Smooth muscle cell (in vitro differentiated cells): ENCODE measurements around the gene CDH8. TPM values are rescaled to one million over a fixed set of nuclear protein-coding genes. Genes with fewer than 3 reads are reported as not detected.

Experiments used
- DNase-seq: peaks from one replicate; lab custom pipeline; 2025; ENCODE audit not compliant: unreplicated experiment; lab: John Stamatoyannopoulos, UW
- H2AFZ ChIP-seq: fragments of 200-600 bp; sonication (generic); 2 replicates; pipeline ENCODE4 v1.6.0; 2016; ENCODE audit warnings: antibody characterized with exemption, low read depth, mild to moderate bottlenecking
- H3F3A ChIP-seq: fragments of 200-600 bp; sonication (generic); 2 replicates; pipeline ENCODE4 v1.6.0; 2017; ENCODE audit warnings: antibody characterized with exemption, low read depth
- H3K27ac ChIP-seq: fragments of 200-600 bp; sonication (generic); 2 replicates; pipeline ENCODE4 v1.5.1; 2016; ENCODE audit warnings: low read depth, mild to moderate bottlenecking
- H3K27me3 ChIP-seq: fragments of 200-600 bp; sonication (generic); 2 replicates; pipeline ENCODE4 v1.6.1; 2016; ENCODE audit warnings: low read depth, mild to moderate bottlenecking
- H3K36me3 ChIP-seq: fragments of 200-600 bp; sonication (generic); 2 replicates; pipeline ENCODE4 v1.5.1; 2016; ENCODE audit warnings: low read depth
- H3K4me1 ChIP-seq: fragments of 200-600 bp; sonication (generic); 2 replicates; pipeline ENCODE4 v1.5.1; 2016; ENCODE audit warnings: low read depth
- H3K4me2 ChIP-seq: fragments of 200-600 bp; sonication (generic); 2 replicates; pipeline ENCODE4 v1.6.0; 2016; ENCODE audit warnings: mild to moderate bottlenecking
- H3K4me3 ChIP-seq: fragments of 200-600 bp; sonication (generic); 2 replicates; pipeline ENCODE4 v1.5.1; 2016; ENCODE audit warnings: mild to moderate bottlenecking
- H3K79me2 ChIP-seq: fragments of 200-600 bp; sonication (generic); 2 replicates; pipeline ENCODE4 v1.6.0; 2016; ENCODE audit warnings: low read depth, mild to moderate bottlenecking
- H3K9ac ChIP-seq: fragments of 200-600 bp; sonication (generic); 2 replicates; pipeline ENCODE4 v1.6.0; 2016; ENCODE audit warnings: low read depth
- H3K9me3 ChIP-seq: fragments of 200-600 bp; sonication (generic); replicated peaks from 2 replicates; pipeline ENCODE4 v1.5.1; 2016; ENCODE audit warnings: low read depth
- H4K20me1 ChIP-seq: fragments of 200-600 bp; sonication (generic); 2 replicates; pipeline ENCODE4 v1.6.0; 2016; ENCODE audit warnings: low read depth
- WGBS: methylation state at CpG from one replicate; pipeline ENCODE4 v1.1.7; 2016; ENCODE audit warnings: low lambda C conversion rate; 5-methylcytosine and 5-hydroxymethylcytosine counted together
- polyA plus RNA-seq: library from polyadenylated mRNA; unstranded; fragments of >200 nt; fragmentation: Nextera tagmentation; extraction: Ambion mirVana; gene quantifications from 2 replicates; pipeline ENCODE4 v1.2.1, GENCODE V29; 2016
- total RNA-seq: library from RNA; depleted of rRNA; stranded (reverse); fragments of >200 nt; gene quantifications from 2 replicates; pipeline ENCODE4 v1.2.3, GENCODE V29; 2014
- TF ChIP-seq, protein P1 (sequence below): fragments of 200-600 bp; sonication (generic); IDR thresholded peaks from 2 replicates; pipeline ENCODE4 v1.5.1; 2017; ENCODE audit warnings: borderline replicate concordance, mild to moderate bottlenecking, antibody characterized with exemption; ENCODE audit not compliant: insufficient read depth, poor library complexity, severe bottlenecking

The CDH8 gene
- total and polyA plus RNA-seq, 2 experiments from 2014 or later = 1.8 to 5.5 TPM

DNA sequence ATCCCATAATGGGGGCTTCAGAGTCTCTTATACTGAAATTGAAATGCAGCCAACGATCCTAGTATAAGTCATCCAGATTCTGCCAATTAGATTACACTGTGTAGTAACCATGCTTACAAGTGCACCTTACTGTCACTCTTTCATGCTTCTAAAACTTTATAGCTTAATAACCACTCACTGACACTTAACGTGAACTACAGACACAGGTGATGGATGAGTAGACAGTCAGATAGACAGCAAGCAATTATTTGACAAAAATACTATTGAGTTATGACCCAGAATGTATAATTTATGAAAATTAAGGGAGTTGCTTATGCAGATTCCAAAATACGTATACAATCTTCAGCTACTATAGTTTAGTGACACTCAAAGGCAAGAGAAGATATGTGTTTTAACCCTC, 6.3 kb downstream of the CDH8 start:
- peaks cover 62% of the 10 kb centered on the region for H3K27me3 ChIP-seq
- no peaks in the 10 kb centered on the region for H3F3A ChIP-seq
- H3K4me1 ChIP-seq = peaks cover 19% of the 10 kb centered on the region
- 89% methylated on average over 3 of the region's 3 CpGs for WGBS
- no peak overlapping the region for H3K27ac ChIP-seq
- no peak overlapping the region for H2AFZ ChIP-seq
- no peaks in the 10 kb centered on the region for H3K36me3 ChIP-seq
- H3K9me3 ChIP-seq = no peaks in the 10 kb centered on the region
- H4K20me1 ChIP-seq = no peaks in the 10 kb centered on the region
- no peaks in the 10 kb centered on the region for H3K79me2 ChIP-seq
- no peak for DNase-seq
- H3K9ac ChIP-seq = no peak overlapping the region
- H3K4me3 ChIP-seq = no peak overlapping the region
- H3K4me2 ChIP-seq = no peak overlapping the region
- TF ChIP-seq, protein P1, sequence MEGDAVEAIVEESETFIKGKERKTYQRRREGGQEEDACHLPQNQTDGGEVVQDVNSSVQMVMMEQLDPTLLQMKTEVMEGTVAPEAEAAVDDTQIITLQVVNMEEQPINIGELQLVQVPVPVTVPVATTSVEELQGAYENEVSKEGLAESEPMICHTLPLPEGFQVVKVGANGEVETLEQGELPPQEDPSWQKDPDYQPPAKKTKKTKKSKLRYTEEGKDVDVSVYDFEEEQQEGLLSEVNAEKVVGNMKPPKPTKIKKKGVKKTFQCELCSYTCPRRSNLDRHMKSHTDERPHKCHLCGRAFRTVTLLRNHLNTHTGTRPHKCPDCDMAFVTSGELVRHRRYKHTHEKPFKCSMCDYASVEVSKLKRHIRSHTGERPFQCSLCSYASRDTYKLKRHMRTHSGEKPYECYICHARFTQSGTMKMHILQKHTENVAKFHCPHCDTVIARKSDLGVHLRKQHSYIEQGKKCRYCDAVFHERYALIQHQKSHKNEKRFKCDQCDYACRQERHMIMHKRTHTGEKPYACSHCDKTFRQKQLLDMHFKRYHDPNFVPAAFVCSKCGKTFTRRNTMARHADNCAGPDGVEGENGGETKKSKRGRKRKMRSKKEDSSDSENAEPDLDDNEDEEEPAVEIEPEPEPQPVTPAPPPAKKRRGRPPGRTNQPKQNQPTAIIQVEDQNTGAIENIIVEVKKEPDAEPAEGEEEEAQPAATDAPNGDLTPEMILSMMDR = no peak

DNA sequence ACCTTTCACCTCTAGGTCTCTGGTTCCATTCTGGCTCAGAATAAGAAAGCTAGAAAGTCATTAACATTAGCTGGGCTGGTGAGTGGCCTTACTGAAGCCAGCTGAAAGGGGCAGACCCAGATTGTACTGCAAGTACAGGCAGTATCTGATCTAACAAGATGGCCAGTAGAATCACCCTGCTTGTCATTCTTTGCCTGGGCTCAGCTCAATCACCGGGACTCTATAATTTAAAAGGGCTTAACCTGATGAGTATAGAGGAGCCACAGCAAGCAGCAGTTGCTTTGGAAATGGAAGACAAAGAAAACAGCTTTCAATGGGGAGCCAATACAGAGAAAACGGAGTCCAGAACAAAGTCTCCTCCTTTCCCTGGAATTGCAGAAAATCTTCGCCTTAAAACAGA, 13.6 kb downstream of the CDH8 start:
- Histone ChIP-seq H3K27ac (no peak overlapping the region), H3K4me2 (no peak overlapping the region), H2AFZ (no peak overlapping the region), H3K27me3 (peaks cover 28% of the 10 kb centered on the region), H3K79me2 (no peaks in the 10 kb centered on the region), H3K36me3 (no peaks in the 10 kb centered on the region), H3K4me1 (peaks cover 29% of the 10 kb centered on the region), H3F3A (no peaks in the 10 kb centered on the region), H3K4me3 (no peak overlapping the region), H4K20me1 (no peaks in the 10 kb centered on the region), H3K9me3 (no peaks in the 10 kb centered on the region), H3K9ac (no peak overlapping the region)
- WGBS = 66% methylated on average over 3 of the region's 3 CpGs
- TF ChIP-seq, protein P1 = no peak
- DNase-seq = no peak

DNA sequence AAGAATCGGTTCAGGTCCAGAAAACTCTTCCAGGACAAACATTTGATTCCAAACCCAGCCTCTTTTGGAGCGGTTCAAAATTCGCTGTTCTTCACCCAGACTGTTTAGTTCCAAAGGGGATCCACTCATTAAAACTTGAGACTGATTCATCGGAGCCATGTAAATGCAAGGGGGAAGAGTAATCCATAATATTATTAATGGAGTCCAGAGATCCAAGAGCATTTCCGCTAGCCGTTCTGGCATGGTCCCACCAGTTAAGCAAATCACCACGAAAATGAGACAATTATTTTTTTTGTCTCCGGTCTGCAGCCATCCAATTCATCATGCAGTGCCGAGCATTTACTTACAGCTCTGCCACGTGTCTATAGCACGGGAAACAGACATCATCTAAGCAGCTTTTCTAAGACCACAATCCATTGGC, 15.1 kb downstream of the CDH8 start:
- Histone ChIP-seq H3F3A (no peaks in the 10 kb centered on the region), H2AFZ (no peak overlapping the region), H3K27me3 (peaks cover 17% of the 10 kb centered on the region), H3K4me2 (no peak overlapping the region), H3K36me3 (no peaks in the 10 kb centered on the region), H3K9me3 (no peaks in the 10 kb centered on the region), H3K9ac (no peak overlapping the region), H3K4me3 (no peak overlapping the region), H3K27ac (no peak overlapping the region), H4K20me1 (no peaks in the 10 kb centered on the region), H3K4me1 (peaks cover 29% of the 10 kb centered on the region), H3K79me2 (no peaks in the 10 kb centered on the region)
- no peak for DNase-seq
- 84% methylated on average over 11 of the region's 11 CpGs for WGBS
- TF ChIP-seq, protein P1 = no peak

DNA sequence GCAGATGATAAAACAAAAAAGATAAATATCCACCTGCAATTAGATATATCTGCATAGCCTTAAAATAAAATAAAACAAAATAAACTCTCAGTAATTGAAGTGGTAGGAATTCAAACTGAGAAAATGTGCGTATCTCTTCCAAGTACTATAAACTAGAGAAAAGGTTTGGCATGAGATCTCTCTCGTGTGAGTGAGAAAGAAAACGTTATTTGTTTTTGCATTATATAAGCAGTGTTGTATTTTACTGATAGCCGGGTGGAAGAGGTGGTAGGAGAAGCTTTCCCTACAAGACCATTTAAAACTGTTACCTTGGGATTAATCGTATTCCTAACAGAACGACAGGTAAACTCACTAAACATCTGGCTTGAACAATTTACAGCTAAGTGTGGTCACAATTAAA, 15.6 kb downstream of the CDH8 start:
- WGBS = 88% methylated on average over 6 of the region's 6 CpGs
- H3F3A ChIP-seq = no peaks in the 10 kb centered on the region
- H3K79me2 ChIP-seq = no peaks in the 10 kb centered on the region

More for the DNA sequence above, 15.6 kb downstream of the CDH8 start:
- Histone ChIP-seq H3K4me2 (no peak overlapping the region), H3K27ac (no peak overlapping the region), H3K4me1 (peaks cover 29% of the 10 kb centered on the region), H2AFZ (no peak overlapping the region), H3K27me3 (peaks cover 14% of the 10 kb centered on the region), H3K9ac (no peak overlapping the region), H3K36me3 (no peaks in the 10 kb centered on the region), H4K20me1 (no peaks in the 10 kb centered on the region), H3K4me3 (no peak overlapping the region), H3K9me3 (no peaks in the 10 kb centered on the region)
- DNase-seq = no peak
- TF ChIP-seq, protein P1 = no peak
